ENCODE measurements around the gene TMEM248. TPM values are rescaled to one million over a fixed set of nuclear protein-coding genes. Genes with fewer than 3 reads are reported as not detected.
A peak's percentile ranks its signal among the peaks of the same experiment; 100 is the strongest.
"Not testable (repeated sequence)": the region's sequence is repeated elsewhere in the genome, so short reads cannot be mapped to it uniquely, and the experiment has no call there.

Gene TMEM248
- total RNA-seq, 1 donor from 2014 or later = 133 TPM

- DNase-seq (ENCODE audit: low spot score) = no peak
Observed at GRCh38 chr7:66950311-66950710, 29.3 kb downstream of the TMEM248 start.

GRCh38 chr7:66950763-66951162, 29.7 kb downstream of the TMEM248 start:
- DNase-seq (ENCODE audit: low spot score) = no peak

- DNase-seq (ENCODE audit: low spot score) = peak; percentile 26
Observed at GRCh38 chr7:66952343-66953043, 31.5 kb downstream of the TMEM248 start.

- no peak for DNase-seq (ENCODE audit: low spot score)
Observed at GRCh38 chr7:66953044-66953427, 32.0 kb downstream of the TMEM248 start.

GRCh38 chr7:66957595-66958290, 36.7 kb downstream of the TMEM248 start:
- DNase-seq (ENCODE audit: low spot score) = no peak

GRCh38 chr7:66958538-66959350, 37.7 kb downstream of the TMEM248 start:
- DNase-seq (ENCODE audit: low spot score) = peak; percentile 40

GRCh38 chr7:66960192-66960591, 39.2 kb downstream of the TMEM248 start:
- DNase-seq (ENCODE audit: low spot score) = no peak

GRCh38 chr7:66961096-66961495, 40.1 kb downstream of the TMEM248 start:
- DNase-seq (ENCODE audit: low spot score) = no peak

GRCh38 chr7:66964411-66964810, 43.4 kb downstream of the TMEM248 start:
- DNase-seq (ENCODE audit: low spot score) = no peak

GRCh38 chr7:66967029-66967428, 46.0 kb downstream of the TMEM248 start:
- no peak for DNase-seq (ENCODE audit: low spot score)

GRCh38 chr7:66969001-66969400, 48.0 kb downstream of the TMEM248 start:
- DNase-seq (ENCODE audit: low spot score) = not testable (repeated sequence)

- no peak for DNase-seq (ENCODE audit: low spot score)
Observed at GRCh38 chr7:66970310-66970709, 49.3 kb downstream of the TMEM248 start.

GRCh38 chr7:66974986-66975590, 54.1 kb downstream of the TMEM248 start:
- DNase-seq (ENCODE audit: low spot score) = no peak

- DNase-seq (ENCODE audit: low spot score) = not testable (repeated sequence)
Observed at GRCh38 chr7:66978312-66978711, 57.3 kb downstream of the TMEM248 start.

- not testable (repeated sequence) for DNase-seq (ENCODE audit: low spot score)
Observed at GRCh38 chr7:66979013-66979412, 58.0 kb downstream of the TMEM248 start.

GRCh38 chr7:66980336-66980735, 59.3 kb downstream of the TMEM248 start:
- not testable (repeated sequence) for DNase-seq (ENCODE audit: low spot score)

- not testable (repeated sequence) for DNase-seq (ENCODE audit: low spot score)
Observed at GRCh38 chr7:66989552-66989951, 68.5 kb downstream of the TMEM248 start.

GRCh38 chr7:66994051-66994450, 73.0 kb downstream of the TMEM248 start:
- not testable (repeated sequence) for DNase-seq (ENCODE audit: low spot score)

- DNase-seq (ENCODE audit: low spot score) = peak; percentile 72
Observed at GRCh38 chr7:66994691-66995049, 73.6 kb downstream of the TMEM248 start.

GRCh38 chr7:66995050-66995776, 74.2 kb downstream of the TMEM248 start, which contains the start of gene SBDS:
SBDS (minus strand) TSS chr7:66995586; CDS start chr7:66995417, 169 bp downstream.
- DNase-seq (ENCODE audit: low spot score) = peak; percentile 97
